Activated naive CD8-positive, alpha-beta T cell treated with anti-CD3 and anti-CD28 coated beads, Interleukin-2, amount 50 U/mL, for 24 hours (primary cell): Measurements from ENCODE around the gene ALS2CL.
A peak's percentile ranks its signal among the peaks of the same experiment; 100 is the strongest.

Experiments used
- ATAC-seq: fragments of 150-1000 bp; cut with Tn5 transposase; one replicate; pipeline ENCODE4 v1.10.0; 2021
- DNase-seq: peaks from one replicate; pipeline ENCODE4 v3.0.0; 2021
- H3K27ac Mint-ChIP-seq: one replicate; pipeline ENCODE4 v1.8.0; 2021; ENCODE audit warnings: mild to moderate bottlenecking, mixed read lengths
- H3K27me3 Mint-ChIP-seq: one replicate; pipeline ENCODE4 v1.8.0; 2021; ENCODE audit warnings: mixed read lengths
- H3K36me3 Mint-ChIP-seq: one replicate; pipeline ENCODE4 v1.8.0; 2021; ENCODE audit warnings: low read depth, mixed read lengths
- H3K4me1 Mint-ChIP-seq: one replicate; pipeline ENCODE4 v1.8.0; 2021; ENCODE audit warnings: mixed read lengths
- H3K4me3 Mint-ChIP-seq: one replicate; pipeline ENCODE4 v1.8.0; 2021; ENCODE audit warnings: mild to moderate bottlenecking, moderate library complexity, mixed read lengths
- H3K9me3 Mint-ChIP-seq: one replicate; pipeline ENCODE4 v1.8.0; 2021; ENCODE audit warnings: mixed read lengths

ALS2CL gene

GRCh38 chr3:46700772-46701171 is 7.3 kb upstream of the ALS2CL start:
- H3K27ac Mint-ChIP-seq = no peak overlapping the region

GRCh38 chr3:46699676-46700523 is 6.4 kb upstream of the ALS2CL start:
- H3K36me3 Mint-ChIP-seq = no peaks in the 10 kb centered on the region

More at GRCh38 chr3:46700772-46701171, 7.3 kb upstream of the ALS2CL start:
- Mint-ChIP-seq H3K4me1 (peaks cover 6% of the 10 kb centered on the region), H3K4me3 (no peak overlapping the region), H3K9me3 (no peaks in the 10 kb centered on the region), H3K27me3 (peaks cover 11% of the 10 kb centered on the region), H3K36me3 (no peaks in the 10 kb centered on the region)
- DNase-seq (no peak), ATAC-seq (no peak)

GRCh38 chr3:46695962-46696894 is 2.7 kb upstream of the ALS2CL start:
- peak overlapping the region; percentile 27 for H3K27ac Mint-ChIP-seq

More at GRCh38 chr3:46699676-46700523, 6.4 kb upstream of the ALS2CL start:
- Mint-ChIP-seq H3K4me1 (peaks cover 15% of the 10 kb centered on the region), H3K27ac (no peak overlapping the region), H3K27me3 (peaks cover 11% of the 10 kb centered on the region), H3K9me3 (no peaks in the 10 kb centered on the region), H3K4me3 (no peak overlapping the region)
- ATAC-seq = no peak
- no peak for DNase-seq

GRCh38 chr3:46695177-46695961 is 1.9 kb upstream of the ALS2CL start:
- Mint-ChIP-seq H3K4me1 (peaks cover 29% of the 10 kb centered on the region), H3K36me3 (no peaks in the 10 kb centered on the region), H3K27ac (peak overlapping the region; percentile 27), H3K9me3 (no peaks in the 10 kb centered on the region), H3K27me3 (peaks cover 6% of the 10 kb centered on the region), H3K4me3 (no peak overlapping the region)
- ATAC-seq = peak; percentile 16
- peak; percentile 43 for DNase-seq

More at GRCh38 chr3:46695962-46696894, 2.7 kb upstream of the ALS2CL start:
- no peak for DNase-seq
- no peaks in the 10 kb centered on the region for H3K9me3 Mint-ChIP-seq
- peaks cover 6% of the 10 kb centered on the region for H3K27me3 Mint-ChIP-seq
- H3K36me3 Mint-ChIP-seq = no peaks in the 10 kb centered on the region
- peaks cover 29% of the 10 kb centered on the region for H3K4me1 Mint-ChIP-seq
- ATAC-seq = no peak
- H3K4me3 Mint-ChIP-seq = no peak overlapping the region

GRCh38 chr3:46694520-46694919 is 1.0 kb upstream of the ALS2CL start:
- no peak for ATAC-seq

GRCh38 chr3:46693892-46694226 is 380 bp upstream of the ALS2CL start:
- Mint-ChIP-seq H3K4me1 (peaks cover 29% of the 10 kb centered on the region), H3K4me3 (peak overlapping the region; percentile 46), H3K27ac (no peak overlapping the region), H3K27me3 (peaks cover 6% of the 10 kb centered on the region), H3K9me3 (no peaks in the 10 kb centered on the region), H3K36me3 (no peaks in the 10 kb centered on the region)
- DNase-seq (peak; percentile 46), ATAC-seq (peak; percentile 31)

More at GRCh38 chr3:46694520-46694919, 1.0 kb upstream of the ALS2CL start:
- H3K36me3 Mint-ChIP-seq = no peaks in the 10 kb centered on the region
- no peak for DNase-seq
- H3K4me3 Mint-ChIP-seq = no peak overlapping the region
- no peaks in the 10 kb centered on the region for H3K9me3 Mint-ChIP-seq
- peaks cover 6% of the 10 kb centered on the region for H3K27me3 Mint-ChIP-seq
- H3K27ac Mint-ChIP-seq = no peak overlapping the region
- H3K4me1 Mint-ChIP-seq = peaks cover 29% of the 10 kb centered on the region

- Mint-ChIP-seq H3K27ac (no peak overlapping the region), H3K9me3 (no peaks in the 10 kb centered on the region), H3K4me3 (peak overlapping the region; percentile 67), H3K4me1 (peaks cover 29% of the 10 kb centered on the region), H3K27me3 (peaks cover 6% of the 10 kb centered on the region), H3K36me3 (no peaks in the 10 kb centered on the region)
- DNase-seq = no peak
- ATAC-seq = no peak
These were observed 901 bp downstream of the ALS2CL start for GRCh38 chr3:46692566-46692990.

GRCh38 chr3:46690798-46691197 is 2.7 kb downstream of the ALS2CL start:
- Mint-ChIP-seq H3K36me3 (no peaks in the 10 kb centered on the region), H3K4me1 (peaks cover 25% of the 10 kb centered on the region), H3K27me3 (peaks cover 6% of the 10 kb centered on the region), H3K27ac (no peak overlapping the region), H3K9me3 (no peaks in the 10 kb centered on the region), H3K4me3 (no peak overlapping the region)
- ATAC-seq (no peak), DNase-seq (no peak)

GRCh38 chr3:46685446-46685845 is 8.0 kb downstream of the ALS2CL start:
- no peak overlapping the region for H3K27ac Mint-ChIP-seq
- no peaks in the 10 kb centered on the region for H3K9me3 Mint-ChIP-seq
- no peaks in the 10 kb centered on the region for H3K4me1 Mint-ChIP-seq
- ATAC-seq (no peak), DNase-seq (no peak)
- H3K27me3 Mint-ChIP-seq = no peaks in the 10 kb centered on the region
- no peaks in the 10 kb centered on the region for H3K36me3 Mint-ChIP-seq
- H3K4me3 Mint-ChIP-seq = no peak overlapping the region

GRCh38 chr3:46684891-46685290 is 8.6 kb downstream of the ALS2CL start:
- H3K27me3 Mint-ChIP-seq = no peaks in the 10 kb centered on the region
- H3K27ac Mint-ChIP-seq = no peak overlapping the region
- no peak overlapping the region for H3K4me3 Mint-ChIP-seq
- ATAC-seq = no peak
- no peak for DNase-seq
- H3K9me3 Mint-ChIP-seq = no peaks in the 10 kb centered on the region
- no peaks in the 10 kb centered on the region for H3K4me1 Mint-ChIP-seq
- H3K36me3 Mint-ChIP-seq = no peaks in the 10 kb centered on the region

GRCh38 chr3:46682974-46683373 is 10.5 kb downstream of the ALS2CL start:
- H3K4me3 Mint-ChIP-seq = no peak overlapping the region
- no peaks in the 10 kb centered on the region for H3K36me3 Mint-ChIP-seq
- H3K9me3 Mint-ChIP-seq = no peaks in the 10 kb centered on the region
- H3K4me1 Mint-ChIP-seq = no peaks in the 10 kb centered on the region
- ATAC-seq (no peak), DNase-seq (no peak)
- H3K27me3 Mint-ChIP-seq = no peaks in the 10 kb centered on the region
- no peak overlapping the region for H3K27ac Mint-ChIP-seq

- Mint-ChIP-seq H3K9me3 (no peaks in the 10 kb centered on the region), H3K27ac (no peak overlapping the region), H3K27me3 (no peaks in the 10 kb centered on the region), H3K36me3 (no peaks in the 10 kb centered on the region), H3K4me3 (no peak overlapping the region), H3K4me1 (no peaks in the 10 kb centered on the region)
- no peak for DNase-seq
- no peak for ATAC-seq
These were observed 11.5 kb downstream of the ALS2CL start for GRCh38 chr3:46681856-46682540.

GRCh38 chr3:46681387-46681786 is 12.1 kb downstream of the ALS2CL start:
- no peak for DNase-seq
- no peaks in the 10 kb centered on the region for H3K4me1 Mint-ChIP-seq
- no peak for ATAC-seq
- no peaks in the 10 kb centered on the region for H3K36me3 Mint-ChIP-seq
- no peak overlapping the region for H3K4me3 Mint-ChIP-seq
- no peaks in the 10 kb centered on the region for H3K27me3 Mint-ChIP-seq
- no peak overlapping the region for H3K27ac Mint-ChIP-seq
- H3K9me3 Mint-ChIP-seq = no peaks in the 10 kb centered on the region
